Fibroblast of skin of back (primary cell): ENCODE data around the gene RDH14. TPM values are rescaled to one million over a fixed set of nuclear protein-coding genes. Genes with fewer than 3 reads are reported as not detected.

ENCODE experiments used
- DNase-seq: peaks from one replicate; pipeline ENCODE4 v3.0.0-alpha.2; 2013
- polyA plus RNA-seq, 2 experiments: library from polyadenylated mRNA; unstranded; fragments of 120-200 nt; gene quantifications; one replicate each; pipeline ENCODE4 v1.2.1, GENCODE V29; 2013; ENCODE audit not compliant: insufficient read length in 2 of 2

Gene RDH14, protein sequence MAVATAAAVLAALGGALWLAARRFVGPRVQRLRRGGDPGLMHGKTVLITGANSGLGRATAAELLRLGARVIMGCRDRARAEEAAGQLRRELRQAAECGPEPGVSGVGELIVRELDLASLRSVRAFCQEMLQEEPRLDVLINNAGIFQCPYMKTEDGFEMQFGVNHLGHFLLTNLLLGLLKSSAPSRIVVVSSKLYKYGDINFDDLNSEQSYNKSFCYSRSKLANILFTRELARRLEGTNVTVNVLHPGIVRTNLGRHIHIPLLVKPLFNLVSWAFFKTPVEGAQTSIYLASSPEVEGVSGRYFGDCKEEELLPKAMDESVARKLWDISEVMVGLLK
- 24.7 TPM for polyA plus RNA-seq (2013, experiment 1 of 2; ENCODE audit: insufficient read length)
- polyA plus RNA-seq (2013, experiment 2 of 2; ENCODE audit: insufficient read length): 20.8 TPM

DNA sequence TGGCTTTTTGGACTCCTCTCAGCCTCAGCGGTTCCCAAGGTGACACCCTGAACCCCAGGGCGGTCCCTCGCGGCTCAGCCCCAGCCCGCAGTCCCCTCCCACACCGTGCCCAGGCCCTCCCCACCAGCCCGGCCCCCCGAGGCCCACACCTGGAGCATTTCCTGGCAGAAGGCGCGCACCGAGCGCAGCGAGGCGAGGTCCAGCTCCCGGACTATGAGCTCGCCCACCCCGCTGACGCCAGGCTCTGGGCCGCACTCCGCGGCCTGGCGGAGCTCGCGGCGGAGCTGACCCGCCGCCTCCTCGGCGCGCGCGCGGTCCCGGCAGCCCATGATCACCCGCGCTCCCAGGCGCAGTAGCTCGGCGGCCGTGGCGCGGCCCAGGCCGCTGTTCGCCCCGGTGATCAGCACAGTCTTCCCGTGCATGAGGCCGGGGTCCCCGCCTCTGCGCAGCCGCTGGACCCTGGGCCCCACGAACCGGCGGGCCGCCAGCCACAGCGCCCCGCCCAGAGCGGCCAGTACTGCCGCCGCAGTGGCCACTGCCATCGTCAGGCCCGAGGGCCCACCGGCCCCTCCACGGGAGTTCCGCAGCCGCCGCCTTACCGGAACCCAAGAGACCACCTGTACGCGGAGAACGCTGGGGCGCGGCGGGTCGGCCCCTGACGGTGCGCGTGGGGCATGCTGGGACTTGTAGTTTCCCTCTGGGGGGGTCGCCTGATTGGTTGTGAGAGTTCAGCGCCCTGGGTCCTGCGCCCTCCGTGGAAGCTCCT is at the start of gene RDH14:
Gene RDH14, minus strand, starts transcription at position 623 of the 766 bp plus-strand sequence. Its CDS starts 81 bp downstream, at position 542.
- peak; percentile 94 for DNase-seq

DNA sequence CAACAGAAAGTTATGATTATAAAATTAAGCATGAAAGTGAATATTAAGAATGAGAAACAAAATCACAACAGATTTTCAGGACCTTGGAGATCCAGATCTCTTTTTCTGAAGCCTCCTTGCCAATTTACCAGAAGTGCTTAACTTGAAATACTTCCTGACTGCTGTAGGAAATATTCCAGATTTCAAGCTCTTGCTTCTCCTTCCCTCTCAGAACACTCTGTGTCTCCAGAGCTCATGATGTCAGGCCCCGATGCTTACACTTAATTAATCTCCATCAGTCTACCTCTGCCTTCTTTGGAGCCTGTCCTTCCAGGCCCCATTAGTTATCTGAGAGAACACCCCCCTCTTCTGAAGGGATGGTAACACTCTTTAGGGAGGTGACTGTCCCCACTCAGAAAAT is 49.6 kb upstream of the RDH14 start:
- DNase-seq: no peak

DNA sequence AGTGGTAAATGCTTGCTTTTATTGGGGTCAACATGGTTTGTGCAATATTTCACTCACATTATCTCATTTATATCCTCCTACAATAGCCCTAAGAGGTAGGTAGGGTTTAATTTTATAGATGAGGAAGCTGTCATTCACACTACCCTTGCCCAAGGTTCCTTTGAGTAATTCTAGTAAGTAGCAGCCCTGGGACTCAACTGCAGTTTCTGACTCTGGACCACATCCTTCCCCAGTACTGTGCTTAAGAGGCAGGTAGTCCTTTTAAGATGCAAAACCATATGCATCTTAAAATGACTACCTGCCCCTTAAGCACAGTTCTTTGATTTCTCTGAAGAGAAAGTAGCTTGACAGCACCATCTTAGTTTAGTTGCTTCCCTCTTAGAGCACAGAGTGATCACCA is 44.7 kb upstream of the RDH14 start:
- no peak for DNase-seq

DNA sequence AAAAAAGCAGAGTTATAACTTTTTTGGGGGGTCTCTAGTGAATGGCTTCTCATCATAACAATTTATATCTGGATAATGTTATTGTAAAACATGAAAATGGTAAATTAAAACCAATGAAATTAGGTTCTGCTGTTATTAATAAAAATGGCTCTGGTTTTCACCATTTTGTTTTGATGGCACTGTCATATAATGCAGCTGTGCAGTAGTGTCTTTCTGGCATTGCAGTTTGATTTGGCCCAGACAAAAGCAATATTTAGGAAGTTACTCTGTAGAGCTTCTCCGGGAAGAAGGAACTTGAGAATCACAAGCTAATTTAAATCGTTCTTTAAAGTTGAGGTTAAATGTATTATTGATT is 44.1 kb upstream of the RDH14 start:
- DNase-seq: no peak

GRCh38 chr2:18603854-18604530 is 43.5 kb upstream of the RDH14 start:
- DNase-seq: no peak

DNA sequence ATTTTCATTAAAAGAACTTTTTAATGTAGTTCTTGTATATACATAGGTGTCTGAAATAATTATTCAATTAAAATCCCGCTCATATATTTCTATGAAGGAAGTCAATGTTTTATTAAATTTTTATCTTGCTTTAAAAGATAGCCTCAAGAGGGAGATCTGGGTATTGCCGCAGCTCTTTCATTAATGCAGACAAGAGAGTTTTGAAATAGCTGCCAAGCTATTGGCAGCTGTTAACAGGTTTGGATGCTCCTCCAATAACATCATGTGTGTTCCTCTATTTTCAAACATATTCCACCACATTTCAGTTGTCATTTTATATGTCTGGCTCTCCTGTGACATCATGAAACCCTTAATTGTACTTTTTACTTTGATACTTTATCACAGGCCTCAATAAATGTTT is 41.8 kb upstream of the RDH14 start:
- DNase-seq: no peak

DNA sequence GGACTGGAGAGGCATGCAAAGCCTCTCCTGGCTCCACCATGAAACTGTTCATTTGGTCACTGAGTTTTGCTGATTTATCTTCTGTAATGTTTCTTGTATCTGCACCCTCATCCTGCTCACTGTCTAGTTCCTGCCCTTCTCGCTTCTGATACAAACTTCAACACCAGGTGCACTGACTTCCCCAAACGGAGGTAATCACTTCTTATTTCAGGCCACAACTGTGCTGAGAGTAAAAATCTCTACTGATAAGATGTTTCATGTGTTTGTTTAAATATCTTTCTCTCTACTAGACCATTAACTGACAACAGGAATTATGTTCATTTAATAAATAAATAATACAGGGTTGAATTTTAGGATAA is 39.8 kb upstream of the RDH14 start:
- no peak for DNase-seq

GRCh38 chr2:18599509-18600254 is 39.2 kb upstream of the RDH14 start:
- DNase-seq: peak; percentile 78

- no peak for DNase-seq
Observed at GRCh38 chr2:18598848-18599484, 38.5 kb upstream of the RDH14 start.

DNA sequence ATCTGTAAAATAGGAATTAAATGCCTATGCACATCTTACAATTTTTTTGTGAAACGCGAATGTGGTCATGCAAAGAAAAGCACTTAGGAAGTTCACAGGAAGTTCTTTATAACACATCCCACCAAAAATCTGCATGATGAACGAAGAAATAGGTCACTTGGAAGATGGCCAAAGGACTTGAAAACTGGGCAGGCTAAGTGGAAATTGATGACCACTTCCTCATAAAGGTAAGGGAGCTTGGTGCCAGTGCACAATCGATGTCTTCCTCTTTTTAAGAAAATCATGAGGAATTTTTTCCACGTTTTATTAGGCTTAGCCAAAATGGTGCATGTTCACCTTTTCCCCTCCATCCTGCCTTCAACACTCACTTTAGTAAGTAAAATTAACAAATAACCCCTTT is 37.2 kb upstream of the RDH14 start:
- no peak for DNase-seq

DNA sequence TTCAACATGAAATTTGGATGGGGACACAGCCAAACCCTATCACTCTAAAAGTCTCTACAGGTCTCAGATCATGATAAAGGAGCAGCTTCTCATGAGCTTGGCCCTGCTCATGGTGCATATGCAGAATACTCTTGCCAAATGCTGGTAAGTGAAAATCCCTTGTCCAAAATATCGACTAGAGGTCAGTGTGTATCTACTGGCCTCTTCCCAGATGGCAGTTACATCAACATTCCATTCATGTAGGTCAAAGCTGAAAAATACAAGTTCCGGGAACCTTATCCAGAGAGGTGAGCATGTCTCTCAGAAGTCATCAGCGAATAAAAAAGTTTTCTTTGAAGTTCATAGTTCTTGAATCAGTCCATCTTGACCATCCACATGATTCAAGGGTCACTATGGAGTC is 36.5 kb upstream of the RDH14 start:
- DNase-seq: no peak

GRCh38 chr2:18593496-18593895 is 33.0 kb upstream of the RDH14 start:
- DNase-seq: no peak

GRCh38 chr2:18592372-18592771 is 31.9 kb upstream of the RDH14 start:
- DNase-seq: peak; percentile 60

GRCh38 chr2:18589354-18589753 is 28.9 kb upstream of the RDH14 start, which contains the start of gene NT5C1B:
Gene NT5C1B (minus strand): TSS chr2:18589569. CDS start chr2:18589468, 101 bp downstream.
- no peak for DNase-seq

DNA sequence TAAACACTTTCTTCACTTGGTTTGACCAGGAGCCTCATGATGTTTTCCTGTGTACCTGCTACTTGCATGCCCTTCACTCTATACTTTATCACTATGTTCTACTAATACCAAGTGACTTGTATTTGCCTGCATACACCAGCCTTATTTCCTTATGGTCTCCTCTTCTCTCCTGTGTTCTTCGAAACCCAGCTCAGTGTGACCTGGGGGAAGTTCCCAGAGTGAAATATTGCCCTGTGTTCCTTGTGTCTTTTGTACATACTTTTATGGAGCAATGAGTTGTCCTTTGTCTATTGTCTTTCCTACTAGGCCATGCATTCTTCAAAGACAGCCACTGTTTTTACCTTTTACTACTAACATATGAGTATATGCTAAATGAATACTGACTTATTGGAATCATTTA is 28.3 kb upstream of the RDH14 start:
- no peak for DNase-seq

GRCh38 chr2:18588049-18588448 is 27.6 kb upstream of the RDH14 start:
- no peak for DNase-seq

DNA sequence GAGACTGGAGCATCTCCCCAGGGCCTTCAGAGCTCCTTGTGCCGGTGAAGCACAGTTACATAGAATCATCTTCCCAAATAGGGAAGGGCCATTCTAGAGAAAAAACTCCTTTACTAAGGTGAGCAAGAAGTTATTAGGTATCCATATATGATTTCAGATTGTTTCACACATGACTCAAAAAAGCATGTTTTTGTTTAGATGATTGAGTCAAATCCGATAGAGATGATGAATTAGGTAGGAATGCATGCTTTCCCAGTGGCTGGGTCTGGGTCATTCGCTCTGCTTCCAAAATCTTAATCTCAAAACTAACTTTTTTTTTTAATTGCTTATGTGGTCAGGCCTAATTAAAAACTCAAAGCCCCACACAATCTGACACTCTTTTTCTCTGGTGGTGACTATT is 25.1 kb upstream of the RDH14 start:
- DNase-seq: peak; percentile 49

DNA sequence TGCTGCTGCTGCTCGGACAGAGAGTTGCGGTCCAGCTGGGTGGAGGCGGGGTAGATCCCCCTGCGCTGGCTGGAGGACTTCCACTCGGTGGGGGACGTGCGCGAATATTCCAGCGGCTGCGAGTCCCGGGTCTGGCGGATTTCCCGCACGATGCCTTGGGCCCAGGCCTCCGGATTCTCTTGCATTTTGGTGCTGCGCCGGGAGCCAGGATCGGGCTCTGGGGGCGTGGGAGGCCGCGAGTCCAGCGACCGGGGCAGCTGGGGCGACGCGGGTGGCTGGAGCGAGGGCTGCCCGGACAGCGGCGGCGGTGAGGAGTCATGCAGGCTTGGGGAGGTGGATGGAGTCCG is 24.1 kb upstream of the RDH14 start:
- no peak for DNase-seq

- DNase-seq: no peak
Observed at GRCh38 chr2:18583905-18584607, 23.6 kb upstream of the RDH14 start.

- no peak for DNase-seq
Observed at GRCh38 chr2:18580606-18581005, 20.2 kb upstream of the RDH14 start.

DNA sequence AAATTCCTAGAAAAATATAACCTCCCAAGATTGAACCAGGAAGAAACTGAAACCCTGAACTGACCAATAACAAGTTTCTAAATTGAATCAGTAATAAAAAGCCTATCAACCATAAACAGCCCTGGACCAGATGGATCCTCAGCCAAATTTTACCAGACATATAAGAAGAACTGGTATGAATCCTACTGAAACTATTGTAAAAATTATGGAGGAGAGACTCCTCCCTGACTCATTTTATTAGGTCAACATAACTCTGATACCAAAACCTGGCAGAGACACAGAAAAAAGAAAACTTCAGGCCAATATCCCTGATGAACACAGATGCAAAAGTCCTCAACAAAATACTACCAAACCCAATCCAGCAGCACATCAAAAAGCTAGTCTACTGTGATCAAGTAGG is 17.6 kb upstream of the RDH14 start:
- peak; percentile 46 for DNase-seq
